SKM-1 (cell line): Measurements from ENCODE around the gene SYNGR1.

Experiments used
- DNase-seq: peaks from one replicate; lab custom pipeline; 2025; ENCODE audit not compliant: unreplicated experiment; lab: John Stamatoyannopoulos, UW

The SYNGR1 gene

GRCh38 chr22:39368461-39368911, 18.7 kb downstream of the SYNGR1 start:
- no peak for DNase-seq

- DNase-seq: no peak
Observed at GRCh38 chr22:39369186-39369585, 19.4 kb downstream of the SYNGR1 start.

GRCh38 chr22:39369586-39369985, 19.8 kb downstream of the SYNGR1 start:
- DNase-seq: no peak

GRCh38 chr22:39371732-39372131, 21.9 kb downstream of the SYNGR1 start:
- no peak for DNase-seq

GRCh38 chr22:39374191-39374590, 24.4 kb downstream of the SYNGR1 start:
- DNase-seq: no peak

GRCh38 chr22:39374801-39375200, 25.0 kb downstream of the SYNGR1 start:
- DNase-seq: no peak

- DNase-seq: no peak
Observed at GRCh38 chr22:39375646-39376045, 25.9 kb downstream of the SYNGR1 start.

GRCh38 chr22:39379756-39380730, 30.3 kb downstream of the SYNGR1 start:
- no peak for DNase-seq

- no peak for DNase-seq
Observed at GRCh38 chr22:39381009-39381755, 31.4 kb downstream of the SYNGR1 start.

- DNase-seq: no peak
Observed at GRCh38 chr22:39381930-39382329, 32.1 kb downstream of the SYNGR1 start.

- DNase-seq: no peak
Observed at GRCh38 chr22:39382410-39382809, 32.6 kb downstream of the SYNGR1 start.

GRCh38 chr22:39383841-39384625, 34.2 kb downstream of the SYNGR1 start:
- no peak for DNase-seq

GRCh38 chr22:39384750-39385480, 35.1 kb downstream of the SYNGR1 start:
- peak; percentile 30 for DNase-seq

- DNase-seq: no peak
Observed at GRCh38 chr22:39388261-39389011, 38.6 kb downstream of the SYNGR1 start.

GRCh38 chr22:39389420-39389819, 39.6 kb downstream of the SYNGR1 start:
- DNase-seq: no peak

GRCh38 chr22:39392341-39392948, 42.7 kb downstream of the SYNGR1 start:
- no peak for DNase-seq

- no peak for DNase-seq
Observed at GRCh38 chr22:39395936-39396796, 46.4 kb downstream of the SYNGR1 start.

- no peak for DNase-seq
Observed at GRCh38 chr22:39396797-39397195, 47.0 kb downstream of the SYNGR1 start.

GRCh38 chr22:39401301-39401631, 51.5 kb downstream of the SYNGR1 start:
- no peak for DNase-seq
